Upper lobe of right lung (tissue), 1 donor: ENCODE measurements around the gene RBM8A. TPM values are rescaled to one million over a fixed set of nuclear protein-coding genes. Genes with fewer than 3 reads are reported as not detected.

Experiments used
- ATAC-seq: fragments of 200-7000 bp; cut with Tn5 transposase; one replicate; pipeline ENCODE4 v1.9.1; 2020; ENCODE audit warnings: mild to moderate bottlenecking, moderate library complexity
- DNase-seq: peaks from one replicate; pipeline ENCODE4 v3.0.0-alpha.2; 2020
- H3K27ac ChIP-seq: fragments of 200-600 bp; one replicate; pipeline ENCODE4 v1.8.0; 2022
- H3K27me3 ChIP-seq: fragments of 200-600 bp; one replicate; pipeline ENCODE4 v1.8.0; 2022; ENCODE audit warnings: mild to moderate bottlenecking
- H3K36me3 ChIP-seq: fragments of 200-600 bp; one replicate; pipeline ENCODE4 v1.8.0; 2022
- H3K4me1 ChIP-seq: fragments of 200-600 bp; one replicate; pipeline ENCODE4 v1.8.0; 2022
- H3K4me3 ChIP-seq: fragments of 200-600 bp; one replicate; pipeline ENCODE4 v1.8.0; 2022; ENCODE audit warnings: mild to moderate bottlenecking
- H3K9me3 ChIP-seq: fragments of 200-600 bp; one replicate; pipeline ENCODE4 v1.8.0; 2022
- intact Hi-C: fragments of 100-400 bp; cut with DNase I; formaldehyde crosslinking; loops from one replicate; pipeline ENCODE4 v1.11.0; 2022
- long read RNA-seq: library from polyadenylated mRNA; unstranded; transcript quantifications from one replicate; pipeline ENCODE4 v2.0.0, GENCODE V29; 2021
- total RNA-seq: library from RNA; stranded (reverse); fragmentation: NEBNext Ultra II Directional; extraction: Animal tissue kit (Norgen Biotek cat#: 25700); gene quantifications from one replicate; pipeline ENCODE4 v1.2.1, GENCODE V29; 2021
- TF ChIP-seq, protein P1 (sequence below): fragments of 200-600 bp; IDR thresholded peaks from one replicate; pipeline ENCODE4 v1.8.0; 2022; ENCODE audit warnings: antibody characterized with exemption
- donor health status: DM: no; HTN: yes; CAD: no; lungs with severe emphysema.

The RBM8A gene
- 102 TPM for total RNA-seq
- long read RNA-seq, full-length matches to known transcripts: 51 of 74 reads
- long read RNA-seq, partial matches to known transcripts: 12 of 74 reads
- long read RNA-seq, other reads (novel, unspliced or antisense): 11 of 74 reads

DNA sequence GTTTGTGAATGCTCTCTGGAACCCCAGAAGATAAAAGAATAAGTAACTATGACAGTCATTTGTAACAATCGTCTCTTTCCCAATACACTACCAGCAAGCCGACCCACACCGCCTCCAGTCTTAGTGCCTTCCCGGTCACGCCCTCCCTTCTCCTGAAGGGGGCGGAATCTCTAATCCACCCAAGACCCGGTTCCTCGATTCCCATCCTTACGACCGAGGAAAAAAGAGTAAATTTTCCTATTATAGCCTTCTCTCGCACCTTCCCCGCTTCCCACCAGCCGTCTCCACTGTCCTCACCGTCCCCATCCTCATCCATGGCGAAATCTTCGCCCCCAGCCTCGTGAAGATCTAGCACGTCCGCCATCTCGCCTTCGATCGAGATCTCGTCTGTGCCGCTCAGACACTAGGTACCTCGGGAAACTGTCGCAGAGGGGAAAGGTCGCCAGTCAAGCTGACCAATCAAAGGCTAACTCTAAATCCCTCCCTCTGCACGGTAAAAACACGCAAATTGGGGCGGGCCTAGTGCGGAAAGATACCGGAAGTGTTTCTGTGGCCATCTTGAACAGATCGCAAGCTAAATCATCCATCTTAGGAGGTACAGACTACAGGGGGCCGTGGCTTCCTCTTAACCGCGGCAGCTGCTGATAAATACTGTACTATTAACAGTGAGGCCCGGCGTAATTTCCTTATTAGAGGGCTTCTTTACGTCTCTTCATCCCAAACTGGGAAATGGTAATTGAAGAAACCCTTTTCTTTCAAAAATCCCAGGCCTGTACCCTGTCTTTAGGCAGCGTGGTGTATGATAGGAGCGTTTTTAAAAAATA, at the start of gene RBM8A:
Gene RBM8A (minus strand): TSS at position 422 of the 824 bp plus-strand sequence. CDS start 58 bp downstream, at position 364.
- Histone ChIP-seq H3K36me3 (peaks cover 19% of the 10 kb centered on the region), H3K9me3 (no peaks in the 10 kb centered on the region), H3K4me1 (peaks cover 10% of the 10 kb centered on the region), H3K27me3 (no peaks in the 10 kb centered on the region), H3K27ac (peak within 1 kb of the TSS; percentile 98), H3K4me3 (peak within 1 kb of the TSS; percentile 91)
- DNase-seq (peak; percentile 92), ATAC-seq (peak; percentile 99)
- TF ChIP-seq, protein P1, sequence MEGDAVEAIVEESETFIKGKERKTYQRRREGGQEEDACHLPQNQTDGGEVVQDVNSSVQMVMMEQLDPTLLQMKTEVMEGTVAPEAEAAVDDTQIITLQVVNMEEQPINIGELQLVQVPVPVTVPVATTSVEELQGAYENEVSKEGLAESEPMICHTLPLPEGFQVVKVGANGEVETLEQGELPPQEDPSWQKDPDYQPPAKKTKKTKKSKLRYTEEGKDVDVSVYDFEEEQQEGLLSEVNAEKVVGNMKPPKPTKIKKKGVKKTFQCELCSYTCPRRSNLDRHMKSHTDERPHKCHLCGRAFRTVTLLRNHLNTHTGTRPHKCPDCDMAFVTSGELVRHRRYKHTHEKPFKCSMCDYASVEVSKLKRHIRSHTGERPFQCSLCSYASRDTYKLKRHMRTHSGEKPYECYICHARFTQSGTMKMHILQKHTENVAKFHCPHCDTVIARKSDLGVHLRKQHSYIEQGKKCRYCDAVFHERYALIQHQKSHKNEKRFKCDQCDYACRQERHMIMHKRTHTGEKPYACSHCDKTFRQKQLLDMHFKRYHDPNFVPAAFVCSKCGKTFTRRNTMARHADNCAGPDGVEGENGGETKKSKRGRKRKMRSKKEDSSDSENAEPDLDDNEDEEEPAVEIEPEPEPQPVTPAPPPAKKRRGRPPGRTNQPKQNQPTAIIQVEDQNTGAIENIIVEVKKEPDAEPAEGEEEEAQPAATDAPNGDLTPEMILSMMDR: peak; percentile 60
- intact Hi-C loops: no loop called here

DNA sequence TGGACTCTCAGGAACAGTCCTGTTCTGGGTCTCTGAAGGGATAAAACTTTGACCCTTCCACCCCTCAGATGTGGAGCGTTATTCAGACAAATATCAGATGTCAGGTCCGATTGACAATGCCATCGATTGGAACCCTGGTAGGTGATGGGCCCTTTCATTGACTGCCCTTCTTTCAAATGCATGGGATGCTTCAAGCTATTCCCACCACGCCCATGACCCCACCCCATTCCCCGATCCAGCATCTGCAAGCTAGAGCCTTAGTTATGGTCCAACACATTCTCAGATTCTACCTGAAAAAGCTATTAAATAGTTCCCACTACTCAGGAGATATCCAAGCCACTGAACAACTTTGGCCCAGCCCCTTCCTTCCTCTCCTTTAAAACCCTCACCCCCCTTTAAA, 49.7 kb upstream of the RBM8A start:
- TF ChIP-seq, protein P1: no peak
- H3K27ac ChIP-seq: peak overlapping the region; percentile 98
- no peaks in the 10 kb centered on the region for H3K9me3 ChIP-seq
- peaks cover 48% of the 10 kb centered on the region for H3K4me1 ChIP-seq
- H3K27me3 ChIP-seq: no peaks in the 10 kb centered on the region
- no peaks in the 10 kb centered on the region for H3K36me3 ChIP-seq
- no peak overlapping the region for H3K4me3 ChIP-seq
- intact Hi-C loops: loop anchor here (5.0 to 10.0 kb wide), 2 partner anchors 35 to 62 kb away; partner anchors contain the start of genes ITGA10 and PEX11B
- no peak for ATAC-seq
- no peak for DNase-seq

DNA sequence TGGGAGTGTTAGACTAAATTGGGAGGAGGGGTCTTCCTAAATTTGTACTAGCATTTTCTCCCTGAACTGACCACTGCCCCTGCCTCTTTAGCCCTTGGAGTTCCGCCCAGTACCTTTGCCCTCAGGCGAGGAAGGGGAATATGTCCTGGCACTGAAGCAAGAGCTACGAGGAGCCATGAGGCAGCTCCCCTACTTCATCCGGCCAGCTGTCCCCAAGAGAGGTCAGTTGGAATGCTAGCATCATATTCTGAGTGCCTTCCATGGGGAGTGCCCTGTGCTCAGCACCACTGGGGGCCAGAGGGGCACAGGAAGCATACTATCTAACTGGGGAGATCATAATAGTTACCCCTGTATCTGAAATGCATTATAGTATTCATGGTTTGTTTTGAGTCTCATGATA, 47.9 kb upstream of the RBM8A start:
- H3K9me3 ChIP-seq: no peaks in the 10 kb centered on the region
- intact Hi-C loops: loop anchor here (5.0 to 10.0 kb wide), 2 partner anchors 37 to 60 kb away; partner anchors contain the start of genes ITGA10 and PEX11B
- TF ChIP-seq, protein P1: no peak
- no peaks in the 10 kb centered on the region for H3K27me3 ChIP-seq
- DNase-seq (no peak), ATAC-seq (no peak)
- no peak overlapping the region for H3K27ac ChIP-seq
- no peaks in the 10 kb centered on the region for H3K36me3 ChIP-seq
- H3K4me3 ChIP-seq: no peak overlapping the region
- H3K4me1 ChIP-seq: peaks cover 30% of the 10 kb centered on the region

DNA sequence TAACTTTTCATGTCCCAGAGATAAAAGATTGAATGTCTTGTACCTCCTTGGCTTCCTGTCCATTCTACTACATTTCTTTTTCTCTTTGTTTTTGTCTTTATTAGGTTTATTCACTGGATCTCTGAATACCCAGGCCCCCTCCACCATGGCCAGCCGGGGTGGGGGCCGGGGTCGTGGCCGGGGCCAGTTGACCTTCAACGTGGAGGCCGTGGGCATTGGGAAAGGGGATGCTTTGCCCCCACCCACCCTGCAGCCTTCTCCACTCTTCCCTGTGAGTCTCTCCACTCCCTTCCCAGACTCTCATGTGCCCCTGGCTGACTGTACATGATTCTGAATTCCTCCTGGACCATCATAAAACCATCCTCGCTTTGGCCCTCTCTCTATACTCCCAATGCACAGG, 47.4 kb upstream of the RBM8A start:
- no peaks in the 10 kb centered on the region for H3K36me3 ChIP-seq
- DNase-seq (no peak), ATAC-seq (no peak)
- intact Hi-C loops: loop anchor here (5.0 to 10.0 kb wide), 2 partner anchors 38 to 60 kb away; partner anchors contain the start of genes ITGA10 and PEX11B
- H3K27me3 ChIP-seq: no peaks in the 10 kb centered on the region
- H3K4me3 ChIP-seq: no peak overlapping the region
- peaks cover 25% of the 10 kb centered on the region for H3K4me1 ChIP-seq
- H3K9me3 ChIP-seq: no peaks in the 10 kb centered on the region
- no peak overlapping the region for H3K27ac ChIP-seq
- TF ChIP-seq, protein P1: no peak

DNA sequence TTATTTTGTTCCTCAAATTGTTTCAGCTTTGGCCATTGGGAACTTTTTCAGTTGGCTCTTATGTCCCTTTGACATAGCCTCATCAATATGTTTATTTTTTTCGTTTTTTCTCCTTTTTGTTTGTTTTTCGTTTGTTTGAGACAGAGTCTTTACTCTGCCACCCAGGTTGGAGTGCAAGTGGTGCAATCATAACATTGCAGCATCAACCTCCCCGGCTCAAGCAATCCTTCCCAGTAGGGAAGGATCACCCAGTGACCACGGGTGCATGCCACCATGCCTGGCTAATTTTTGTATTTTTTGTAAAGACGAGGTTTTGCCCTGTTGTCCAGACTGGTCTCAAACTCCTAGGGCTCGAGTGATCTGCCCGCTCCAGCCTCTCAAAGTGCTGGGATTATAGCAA, 45.3 kb upstream of the RBM8A start:
- intact Hi-C loops: loop anchor here (10.0 kb wide), 1 partner anchor 58 kb away; the partner anchor contains the start of genes ITGA10 and PEX11B
- peak; percentile 62 for ATAC-seq
- no peaks in the 10 kb centered on the region for H3K27me3 ChIP-seq

More for the DNA sequence above, 45.3 kb upstream of the RBM8A start:
- Histone ChIP-seq H3K4me1 (peaks cover 6% of the 10 kb centered on the region), H3K4me3 (no peak overlapping the region), H3K27ac (no peak overlapping the region), H3K36me3 (no peaks in the 10 kb centered on the region), H3K9me3 (no peaks in the 10 kb centered on the region)
- no peak for DNase-seq
- TF ChIP-seq, protein P1: no peak
